ENCODE data around the gene PRKG1. TPM values are rescaled to one million over a fixed set of nuclear protein-coding genes. Genes with fewer than 3 reads are reported as not detected.

Gene PRKG1
- total and polyA plus RNA-seq, 2 donors (not counting 1 experiment from before 2014, with no cell fraction given), result 45.8 to 71.8 TPM

DNA sequence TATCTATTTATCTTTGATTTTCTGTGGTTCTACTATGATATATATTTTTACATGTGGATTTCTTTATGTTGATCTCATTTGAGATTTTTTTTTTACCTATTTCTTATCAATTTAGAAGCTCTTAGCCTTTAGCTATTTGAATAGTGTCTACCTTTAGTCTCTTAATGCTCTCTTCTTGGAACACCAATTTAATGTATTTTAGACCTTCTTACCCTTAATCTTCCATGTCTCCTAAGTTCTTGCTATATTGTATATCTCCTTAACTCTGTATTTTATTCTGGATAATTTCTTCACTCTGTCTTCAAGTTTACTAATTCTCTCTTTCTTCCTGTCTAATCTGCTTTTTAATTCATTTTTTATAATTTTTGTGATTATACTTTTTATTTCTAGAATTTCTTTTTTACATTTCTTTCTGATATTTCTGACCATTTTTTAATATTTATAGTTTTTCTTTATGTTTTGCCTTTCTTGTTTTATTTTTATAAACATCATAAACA is 597.8 kb downstream of the PRKG1 start:
- H3K9me3 ChIP-seq (ENCODE audit: control insufficient read depth, insufficient read depth, low read depth, low read length), result no peaks in the 10 kb centered on the region
- DNase-seq (ENCODE audit: low read depth in 2 of 2), result no peak
- H3K4me3 ChIP-seq (replicated peaks in 1 of 4; ENCODE audit: control extremely low read depth in 1 of 4, insufficient read depth in 1 of 4, low read depth in 3 of 4, low read length in 4 of 4), result no peak overlapping the region
- no peak overlapping the region for H3K4me2 ChIP-seq (ENCODE audit: extremely low read depth, insufficient read depth, low read length)
- H3K4me1 ChIP-seq (ENCODE audit: control insufficient read depth, extremely low read depth, insufficient read depth, low read length), result no peaks in the 10 kb centered on the region
- TF ChIP-seq, protein P1, sequence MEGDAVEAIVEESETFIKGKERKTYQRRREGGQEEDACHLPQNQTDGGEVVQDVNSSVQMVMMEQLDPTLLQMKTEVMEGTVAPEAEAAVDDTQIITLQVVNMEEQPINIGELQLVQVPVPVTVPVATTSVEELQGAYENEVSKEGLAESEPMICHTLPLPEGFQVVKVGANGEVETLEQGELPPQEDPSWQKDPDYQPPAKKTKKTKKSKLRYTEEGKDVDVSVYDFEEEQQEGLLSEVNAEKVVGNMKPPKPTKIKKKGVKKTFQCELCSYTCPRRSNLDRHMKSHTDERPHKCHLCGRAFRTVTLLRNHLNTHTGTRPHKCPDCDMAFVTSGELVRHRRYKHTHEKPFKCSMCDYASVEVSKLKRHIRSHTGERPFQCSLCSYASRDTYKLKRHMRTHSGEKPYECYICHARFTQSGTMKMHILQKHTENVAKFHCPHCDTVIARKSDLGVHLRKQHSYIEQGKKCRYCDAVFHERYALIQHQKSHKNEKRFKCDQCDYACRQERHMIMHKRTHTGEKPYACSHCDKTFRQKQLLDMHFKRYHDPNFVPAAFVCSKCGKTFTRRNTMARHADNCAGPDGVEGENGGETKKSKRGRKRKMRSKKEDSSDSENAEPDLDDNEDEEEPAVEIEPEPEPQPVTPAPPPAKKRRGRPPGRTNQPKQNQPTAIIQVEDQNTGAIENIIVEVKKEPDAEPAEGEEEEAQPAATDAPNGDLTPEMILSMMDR (conservative IDR thresholded peaks at IDR 0.05 in 1 of 2, IDR thresholded peaks at IDR 0.05 in 1 of 2; ENCODE audit: low read depth in 1 of 2, low read length in 2 of 2), result no peak
- no peak for TF ChIP-seq EZH2 (IDR thresholded peaks at IDR 0.05; ENCODE audit: low read length, missing control alignments)
- no peaks in the 10 kb centered on the region for H3K79me2 ChIP-seq (ENCODE audit: control insufficient read depth, insufficient read depth, low read length)
- H3K27ac ChIP-seq (ENCODE audit: insufficient read depth, low read length), result no peak overlapping the region
- H4K20me1 ChIP-seq (ENCODE audit: control insufficient read depth, extremely low read depth, insufficient read depth, low read length), result no peaks in the 10 kb centered on the region
- no peak overlapping the region for H2AFZ ChIP-seq (ENCODE audit: low read length)
- H3K27me3 ChIP-seq (ENCODE audit: control insufficient read depth, insufficient read depth, low read length), result no peaks in the 10 kb centered on the region
- H3K9ac ChIP-seq (ENCODE audit: insufficient read depth, low read length), result no peak overlapping the region
- H3K36me3 ChIP-seq (ENCODE audit: control insufficient read depth, insufficient read depth, low read length), result no peaks in the 10 kb centered on the region

DNA sequence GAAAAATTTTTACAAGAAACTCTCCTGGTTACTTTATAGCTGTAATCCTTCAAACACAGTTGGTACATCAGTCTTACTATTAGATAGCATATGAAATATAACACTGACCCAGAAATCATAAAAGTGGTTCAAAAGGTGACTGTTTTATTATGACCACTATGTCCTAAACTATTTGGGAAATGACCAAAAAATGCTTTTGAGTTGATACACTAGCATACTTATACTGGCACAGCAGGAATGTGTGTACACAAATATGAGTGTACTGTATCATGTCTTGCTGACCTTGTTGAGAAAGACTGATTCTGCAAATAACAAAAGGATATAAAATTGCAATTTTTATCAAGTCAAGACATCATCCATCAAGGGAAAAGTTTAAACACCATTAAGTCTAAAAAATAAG is 600.8 kb downstream of the PRKG1 start:
- Histone ChIP-seq H3K4me1 (ENCODE audit: control insufficient read depth, extremely low read depth, insufficient read depth, low read length) (no peaks in the 10 kb centered on the region), H3K36me3 (ENCODE audit: control insufficient read depth, insufficient read depth, low read length) (no peaks in the 10 kb centered on the region), H3K27ac (ENCODE audit: insufficient read depth, low read length) (no peak overlapping the region), H3K27me3 (ENCODE audit: control insufficient read depth, insufficient read depth, low read length) (no peaks in the 10 kb centered on the region), H3K9ac (ENCODE audit: insufficient read depth, low read length) (no peak overlapping the region), H3K4me3 (replicated peaks in 1 of 4; ENCODE audit: control extremely low read depth in 1 of 4, insufficient read depth in 1 of 4, low read depth in 3 of 4, low read length in 4 of 4) (no peak overlapping the region), H4K20me1 (ENCODE audit: control insufficient read depth, extremely low read depth, insufficient read depth, low read length) (no peaks in the 10 kb centered on the region), H3K9me3 (ENCODE audit: control insufficient read depth, insufficient read depth, low read depth, low read length) (no peaks in the 10 kb centered on the region), H2AFZ (ENCODE audit: low read length) (no peak overlapping the region), H3K4me2 (ENCODE audit: extremely low read depth, insufficient read depth, low read length) (no peak overlapping the region), H3K79me2 (ENCODE audit: control insufficient read depth, insufficient read depth, low read length) (no peaks in the 10 kb centered on the region)
- no peak for DNase-seq (ENCODE audit: low read depth in 2 of 2)
- TF ChIP-seq, protein P1 (conservative IDR thresholded peaks at IDR 0.05 in 1 of 2, IDR thresholded peaks at IDR 0.05 in 1 of 2; ENCODE audit: low read depth in 1 of 2, low read length in 2 of 2), result no peak
- TF ChIP-seq EZH2 (IDR thresholded peaks at IDR 0.05; ENCODE audit: low read length, missing control alignments), result no peak

DNA sequence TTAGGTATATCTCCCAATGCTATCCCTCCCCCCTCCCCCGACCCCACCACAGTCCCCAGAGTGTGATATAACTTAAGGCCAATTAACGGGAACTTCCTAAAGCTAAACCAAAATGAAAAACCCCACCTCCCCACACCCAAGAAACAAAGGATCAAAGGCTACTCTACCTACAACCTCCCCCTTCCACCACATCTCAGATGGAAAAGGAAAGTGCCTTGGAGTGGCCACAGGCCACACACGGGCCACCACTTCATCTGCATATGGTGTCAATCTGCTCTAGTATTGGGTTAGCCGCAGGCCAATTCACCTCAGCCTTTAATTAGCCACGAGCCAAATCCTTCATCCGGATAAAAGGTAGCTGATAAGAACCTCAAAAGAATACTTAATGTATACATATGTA is 605.6 kb downstream of the PRKG1 start:
- Histone ChIP-seq H3K4me2 (ENCODE audit: extremely low read depth, insufficient read depth, low read length) (no peak overlapping the region), H3K9ac (ENCODE audit: insufficient read depth, low read length) (no peak overlapping the region), H3K27me3 (ENCODE audit: control insufficient read depth, insufficient read depth, low read length) (no peaks in the 10 kb centered on the region), H3K4me3 (replicated peaks in 1 of 4; ENCODE audit: control extremely low read depth in 1 of 4, insufficient read depth in 1 of 4, low read depth in 3 of 4, low read length in 4 of 4) (no peak overlapping the region), H3K4me1 (ENCODE audit: control insufficient read depth, extremely low read depth, insufficient read depth, low read length) (no peaks in the 10 kb centered on the region), H3K79me2 (ENCODE audit: control insufficient read depth, insufficient read depth, low read length) (no peaks in the 10 kb centered on the region), H3K36me3 (ENCODE audit: control insufficient read depth, insufficient read depth, low read length) (no peaks in the 10 kb centered on the region), H2AFZ (ENCODE audit: low read length) (no peak overlapping the region), H4K20me1 (ENCODE audit: control insufficient read depth, extremely low read depth, insufficient read depth, low read length) (no peaks in the 10 kb centered on the region), H3K9me3 (ENCODE audit: control insufficient read depth, insufficient read depth, low read depth, low read length) (no peaks in the 10 kb centered on the region), H3K27ac (ENCODE audit: insufficient read depth, low read length) (no peak overlapping the region)
- TF ChIP-seq, protein P1 (conservative IDR thresholded peaks at IDR 0.05 in 1 of 2, IDR thresholded peaks at IDR 0.05 in 1 of 2; ENCODE audit: low read depth in 1 of 2, low read length in 2 of 2), result no peak
- no peak for TF ChIP-seq EZH2 (IDR thresholded peaks at IDR 0.05; ENCODE audit: low read length, missing control alignments)
- DNase-seq (ENCODE audit: low read depth in 2 of 2), result no peak
